Psoas muscle (tissue), 8 donors: ENCODE data around the gene GRAMD1B. TPM values are rescaled to one million over a fixed set of nuclear protein-coding genes. Genes with fewer than 3 reads are reported as not detected.

Source experiments
- ATAC-seq, 4 donors: fragments of 200-7000 bp; cut with Tn5 transposase; one replicate each; pipeline ENCODE4 v1.9.1; 2020; ENCODE audit warnings: moderate library complexity in 3 of 4, mild to moderate bottlenecking in 2 of 4
- DNase-seq, 2 donors: peaks; one replicate each; pipeline ENCODE4 v3.0.0-alpha.2; 2020
- H3K27ac ChIP-seq: fragments of 200-600 bp; one replicate; pipeline ENCODE4 v1.8.0; 2022
- H3K27me3 ChIP-seq, 3 donors: fragments of 200-600 bp in 1 of 3; one replicate each; pipeline versions ENCODE4 v1.6.1 to v1.8.0; 2013 to 2022; ENCODE audit warnings: low read length in 2 of 3, mild to moderate bottlenecking in 2 of 3, moderate library complexity in 1 of 3; ENCODE audit not compliant: insufficient read depth in 3 of 3
- H3K36me3 ChIP-seq, 2 donors: fragments of 200-600 bp in 1 of 2; one replicate each; pipeline versions ENCODE4 v1.6.1 to v1.8.0; 2013 to 2022; ENCODE audit warnings: low read depth in 1 of 2, mild to moderate bottlenecking in 1 of 2, moderate library complexity in 1 of 2; ENCODE audit not compliant: insufficient read depth in 1 of 2
- H3K4me1 ChIP-seq: fragments of 200-600 bp; one replicate; pipeline ENCODE4 v1.8.0; 2022
- H3K4me3 ChIP-seq: fragments of 200-600 bp; one replicate; pipeline ENCODE4 v1.8.0; 2022; ENCODE audit warnings: mild to moderate bottlenecking
- H3K9me3 ChIP-seq: fragments of 200-600 bp; one replicate; pipeline ENCODE4 v1.8.0; 2022
- CTCF ChIP-seq: fragments of 200-600 bp; IDR thresholded peaks from one replicate; pipeline ENCODE4 v1.8.0; 2022; ENCODE audit warnings: antibody characterized with exemption
- WGBS, 3 donors: extraction: QIAGEN DNeasy Blood & Tissue Kit; methylation state at CpG; one replicate each; pipeline versions ENCODE4 v1.1.6 to v1.1.7; 2013; 5-methylcytosine and 5-hydroxymethylcytosine counted together
- intact Hi-C, 2 donors: fragments of 100-400 bp; cut with DNase I; formaldehyde crosslinking; loops; one replicate each; pipeline versions ENCODE4 v1.11.0 to v1.14.2; 2022
- polyA plus RNA-seq, 3 donors: library from polyadenylated mRNA; stranded (reverse); fragments of 200-250 nt; gene quantifications; one replicate each; pipeline ENCODE4 v1.2.3, GENCODE V29; 2013
- total RNA-seq, 4 donors: library from RNA; stranded (reverse); fragmentation: NEBNext Ultra II Directional in 2 of 4; extraction: Animal tissue kit (Norgen Biotek cat#: 25700) in 2 of 4; gene quantifications; one replicate each; pipeline versions ENCODE4 v1.2.1 to v1.2.4, GENCODE V29; 2021 to 2023
- donor health status: healthy with polysubstance abuse.
- donor health status: DM: no; HTN: no; CAD: no; lungs with moderate emphysema.
- donor health status: Bipolar disorder and iron deficiency.
- donor health status: healthy.
- donor health status: DM: yes; HTN: yes; CAD: no.
- donor health status: DM: no; HTN: no; CAD: no.
- donor health status: DM: no; HTN: no; CAD: no.
- donor health status: DM: yes; HTN: yes; CAD: no.

Gene GRAMD1B
- total and polyA plus RNA-seq, 7 donors, result 0.67 to 24.0 (median 6.8) TPM

- no peaks in the 10 kb centered on the region for H3K9me3 ChIP-seq
- no peak for DNase-seq
- H3K27me3 ChIP-seq, result no peaks in the 10 kb centered on the region
- no peaks in the 10 kb centered on the region for H3K4me1 ChIP-seq
- H3K27ac ChIP-seq, result no peak overlapping the region
- H3K36me3 ChIP-seq, result no peaks in the 10 kb centered on the region
- no peak for ATAC-seq
- 87 to 94% (median 88%) methylated on average over 6 of the region's 6 CpGs for WGBS, 3 donors
- no peak overlapping the region for H3K4me3 ChIP-seq
- TF ChIP-seq CTCF, result no peak
- intact Hi-C loops, result no loop called here
Observed at GRCh38 chr11:123391646-123392348, 38.3 kb upstream of the GRAMD1B start.

- Histone ChIP-seq H3K27me3 (no peaks in the 10 kb centered on the region), H3K9me3 (no peaks in the 10 kb centered on the region), H3K4me1 (no peaks in the 10 kb centered on the region), H3K36me3 (no peaks in the 10 kb centered on the region), H3K4me3 (no peak overlapping the region), H3K27ac (no peak overlapping the region)
- intact Hi-C loops, result no loop called here
- no peak for TF ChIP-seq CTCF
- no peak for DNase-seq
- no peak for ATAC-seq
Observed at GRCh38 chr11:123392431-123392830, 37.6 kb upstream of the GRAMD1B start.

GRCh38 chr11:123392844-123393243, 37.2 kb upstream of the GRAMD1B start:
- no peak for TF ChIP-seq CTCF
- 78 to 87% (median 81%) methylated on average over 3 of the region's 3 CpGs for WGBS, 3 donors
- no peak for ATAC-seq
- no peak overlapping the region for H3K4me3 ChIP-seq
- no peaks in the 10 kb centered on the region for H3K9me3 ChIP-seq
- no peaks in the 10 kb centered on the region for H3K27me3 ChIP-seq
- DNase-seq, result no peak
- no peaks in the 10 kb centered on the region for H3K36me3 ChIP-seq
- intact Hi-C loops, result no loop called here
- no peaks in the 10 kb centered on the region for H3K4me1 ChIP-seq
- no peak overlapping the region for H3K27ac ChIP-seq

GRCh38 chr11:123393312-123393927, 36.6 kb upstream of the GRAMD1B start:
- Histone ChIP-seq H3K36me3 (no peaks in the 10 kb centered on the region), H3K4me1 (no peaks in the 10 kb centered on the region), H3K9me3 (no peaks in the 10 kb centered on the region), H3K4me3 (no peak overlapping the region), H3K27ac (no peak overlapping the region), H3K27me3 (no peaks in the 10 kb centered on the region)
- no peak for ATAC-seq
- TF ChIP-seq CTCF, result no peak
- DNase-seq, result no peak
- intact Hi-C loops, result no loop called here
- WGBS, 3 donors, result 57 to 67% (median 65%) methylated on average over 6 of the region's 6 CpGs
